H1 (cell line): ENCODE results near the gene ABI3BP. TPM values are rescaled to one million over a fixed set of nuclear protein-coding genes. Genes with fewer than 3 reads are reported as not detected.

Source experiments
- CTCF ChIA-PET: fragments of 300-600 bp; sonication (Branson Sonifier 250); formaldehyde crosslinking; loops from one replicate; lab custom pipeline; 2021; ENCODE audit not compliant: partially characterized antibody; lab: Charles Lee
- POLR2A ChIA-PET: fragments of 300-600 bp; sonication (Branson Sonifier 250); formaldehyde crosslinking; loops from one replicate; lab custom pipeline; 2021; ENCODE audit warnings: inconsistent platforms; ENCODE audit not compliant: partially characterized antibody; lab: Charles Lee
- DNase-seq, 2 experiments: peaks; one replicate each; pipeline versions ENCODE4 v3.0.0 to v3.0.0-alpha.2; 2010 to 2022; ENCODE audit warnings: low spot score in 2 of 2, low read depth in 1 of 2, mixed read lengths in 1 of 2
- FAIRE-seq: peaks from 2 replicates; lab custom pipeline; 2011; peaks lifted over from hg19 to GRCh38; lab: Jason Lieb, UNC
- H2AFZ ChIP-seq: 2 replicates; pipeline ENCODE4 v1.8.1; 2012; ENCODE audit warnings: low read length, inconsistent platforms
- H2AK5ac ChIP-seq: 2 replicates; pipeline ENCODE4 v1.6.1; 2013; ENCODE audit warnings: low read depth, low read length
- H2BK120ac ChIP-seq: replicated peaks from 2 replicates; pipeline ENCODE3; 2013; ENCODE audit warnings: low read depth, low read length, inconsistent platforms
- H2BK12ac ChIP-seq: 2 replicates; pipeline ENCODE4 v1.6.1; 2013; ENCODE audit warnings: low read depth, low read length
- H2BK15ac ChIP-seq: 2 replicates; pipeline ENCODE4 v1.6.1; 2013; ENCODE audit warnings: low read length
- H2BK20ac ChIP-seq: 2 replicates; pipeline ENCODE4 v1.6.1; 2013; ENCODE audit warnings: low read length
- H2BK5ac ChIP-seq: 2 replicates; pipeline ENCODE4 v1.6.1; 2013; ENCODE audit warnings: low read depth, low read length
- H3K14ac ChIP-seq: 2 replicates; pipeline ENCODE4 v1.6.1; 2013; ENCODE audit warnings: inconsistent platforms; ENCODE audit not compliant: insufficient read length
- H3K18ac ChIP-seq: 2 replicates; pipeline ENCODE4 v1.6.1; 2013; ENCODE audit warnings: low read length; ENCODE audit errors: extremely low read depth
- H3K23ac ChIP-seq: 2 replicates; pipeline ENCODE4 v1.6.1; 2013; ENCODE audit warnings: inconsistent platforms; ENCODE audit not compliant: insufficient read length
- H3K23me2 ChIP-seq: 2 replicates; pipeline ENCODE4 v1.6.1; 2013; ENCODE audit warnings: low read depth, low read length
- H3K27ac ChIP-seq: 2 replicates; pipeline ENCODE4 v1.6.1; 2011; ENCODE audit warnings: low read depth, low read length, inconsistent platforms
- H3K27me3 ChIP-seq, 4 experiments: replicated peaks in 1 of 4; 1 replicate in 1 of 4; 2 replicates in 3 of 4; pipeline versions ENCODE4 v1.6.1 to v1.8.1; 2011 to 2013; ENCODE audit warnings: low read length in 3 of 4, mild to moderate bottlenecking in 3 of 4, inconsistent platforms in 2 of 4, mixed read lengths in 2 of 4, moderate library complexity in 1 of 4; ENCODE audit not compliant: control insufficient read depth in 3 of 4, insufficient read depth in 3 of 4; ENCODE audit errors: extremely low read depth in 1 of 4
- H3K36me3 ChIP-seq, 4 experiments: 2 replicates each; pipeline versions ENCODE4 v1.6.1 to v1.8.1; 2011 to 2013; ENCODE audit warnings: mild to moderate bottlenecking in 4 of 4, low read length in 3 of 4, moderate library complexity in 2 of 4, control low read depth in 1 of 4, inconsistent platforms in 1 of 4; ENCODE audit not compliant: insufficient read depth in 4 of 4, control insufficient read depth in 2 of 4
- H3K4ac ChIP-seq: replicated peaks from 2 replicates; pipeline ENCODE3; 2013; ENCODE audit warnings: low read length, low read depth, mixed read lengths, inconsistent platforms; ENCODE audit not compliant: insufficient read length
- H3K4me1 ChIP-seq, 4 experiments: replicated peaks in 1 of 4; 1 replicate in 1 of 4; 2 replicates in 3 of 4; pipeline versions ENCODE4 v1.6.1 to v1.8.1; 2011 to 2013; ENCODE audit warnings: low read length in 3 of 4, inconsistent platforms in 2 of 4, mixed read lengths in 1 of 4; ENCODE audit not compliant: insufficient read depth in 4 of 4, control insufficient read depth in 3 of 4
- H3K4me2 ChIP-seq, 2 experiments: 2 replicates each; pipeline versions ENCODE4 v1.6.1 to v1.8.1; 2011 to 2013; ENCODE audit warnings: low read depth in 2 of 2, low read length in 2 of 2, control low read depth in 1 of 2, inconsistent platforms in 1 of 2, mild to moderate bottlenecking in 1 of 2; ENCODE audit not compliant: insufficient read depth in 1 of 2
- H3K4me3 ChIP-seq, 4 experiments: fragments of 200-600, 300-600 bp in 1 of 4; sonication (generic), shearing (Covaris generic), sonication (Bioruptor Twin) in 1 of 4; 2 replicates each; pipeline versions ENCODE4 v1.5.1 to v1.8.1; 2011 to 2016; ENCODE audit warnings: low read length in 4 of 4, low read depth in 3 of 4, control low read depth in 2 of 4, inconsistent platforms in 2 of 4, mild to moderate bottlenecking in 2 of 4, mixed read lengths in 1 of 4, moderate library complexity in 1 of 4; ENCODE audit not compliant: insufficient read depth in 2 of 4; ENCODE audit errors: extremely low read depth in 1 of 4
- H3K56ac ChIP-seq: replicated peaks from 2 replicates; pipeline ENCODE3; 2013; ENCODE audit warnings: low read depth, mild to moderate bottlenecking, mixed read lengths, low read length, inconsistent platforms; ENCODE audit not compliant: insufficient read length
- H3K79me1 ChIP-seq: 2 replicates; pipeline ENCODE4 v1.6.1; 2013; ENCODE audit warnings: low read depth, low read length, control low read depth
- H3K79me2 ChIP-seq, 2 experiments: 2 replicates each; pipeline versions ENCODE4 v1.6.1 to v1.8.1; 2012 to 2013; ENCODE audit warnings: low read length in 2 of 2, mild to moderate bottlenecking in 2 of 2, inconsistent platforms in 1 of 2; ENCODE audit not compliant: insufficient read depth in 2 of 2, control insufficient read depth in 1 of 2
- H3K9ac ChIP-seq, 4 experiments: replicated peaks in 1 of 4; 1 replicate in 1 of 4; 2 replicates in 3 of 4; pipeline versions ENCODE4 v1.6.1 to v1.8.1; 2011 to 2013; ENCODE audit warnings: low read depth in 3 of 4, low read length in 3 of 4, control low read depth in 2 of 4, mild to moderate bottlenecking in 2 of 4, moderate library complexity in 2 of 4, inconsistent platforms in 1 of 4; ENCODE audit errors: extremely low read depth in 1 of 4
- H3K9me3 ChIP-seq, 2 experiments: 2 replicates each; pipeline versions ENCODE4 v1.6.1 to v1.8.1; 2012 to 2013; ENCODE audit warnings: mild to moderate bottlenecking in 2 of 2, moderate library complexity in 2 of 2, control low read depth in 1 of 2, inconsistent platforms in 1 of 2, low read depth in 1 of 2, low read length in 1 of 2, mixed read lengths in 1 of 2; ENCODE audit not compliant: insufficient read depth in 2 of 2
- H4K20me1 ChIP-seq, 2 experiments: replicated peaks in 1 of 2; 2 replicates each; pipeline versions ENCODE3 to v1.8.1; 2011 to 2013; ENCODE audit warnings: inconsistent platforms in 2 of 2, low read length in 2 of 2, mild to moderate bottlenecking in 1 of 2; ENCODE audit not compliant: insufficient read depth in 2 of 2, control insufficient read depth in 1 of 2
- H4K5ac ChIP-seq: 2 replicates; pipeline ENCODE4 v1.6.1; 2013; ENCODE audit warnings: low read length, low read depth, mixed read lengths, inconsistent platforms; ENCODE audit not compliant: insufficient read length
- H4K8ac ChIP-seq: 2 replicates; pipeline ENCODE4 v1.8.0; 2013; ENCODE audit warnings: mild to moderate bottlenecking, moderate library complexity, low read length, inconsistent platforms; ENCODE audit not compliant: insufficient read depth; ENCODE audit errors: extremely low read depth
- H4K91ac ChIP-seq: replicated peaks from 2 replicates; pipeline ENCODE3; 2013; ENCODE audit warnings: low read length, mixed read lengths, inconsistent platforms; ENCODE audit not compliant: insufficient read length
- WGBS, 2 experiments: shearing (Covaris generic) in 1 of 2; methylation state at CpG; one replicate each; pipeline versions ENCODE4 v1.1.6 to v1.1.7; 2013 to 2015; ENCODE audit warnings: low lambda C conversion rate in 2 of 2, mixed read lengths in 2 of 2, inconsistent platforms in 1 of 2, low coverage in 1 of 2, missing lambda C conversion rate in 1 of 2; ENCODE audit not compliant: insufficient replicate concordance in 2 of 2, insufficient coverage in 1 of 2, insufficient read length in 1 of 2; ENCODE audit errors: extremely low coverage in 1 of 2, missing lambda C conversion rate in 1 of 2; 5-methylcytosine and 5-hydroxymethylcytosine counted together
- polyA plus RNA-seq, 7 experiments: library from polyadenylated mRNA; depleted of rRNA in 3 of 7; stranded (reverse) in 5 of 7; unstranded in 2 of 7; fragments of >200 nt in 5 of 7; fragments of 200-250 nt in 2 of 7; gene quantifications; 1 replicate in 5 of 7; 2 replicates in 1 of 7; 4 replicates in 1 of 7; pipeline versions ENCODE4 v1.2.1 to v1.2.3, GENCODE V29; 2011 to 2013; ENCODE audit warnings: missing spikeins in 2 of 7, mixed read lengths in 2 of 7
- total RNA-seq: library from RNA; stranded (reverse); fragmentation: NEBNext Ultra II Directional; extraction: Animal tissue kit (Norgen Biotek cat#: 25700); gene quantifications from 2 replicates; pipeline ENCODE4 v1.2.1, GENCODE V29; 2021

ABI3BP gene
- total and polyA plus RNA-seq, 2 of the 8 experiments (the other 6 are each of a cell fraction or from before 2014, with no cell fraction given): 0.08 to 0.32 TPM

- Histone ChIP-seq H3K4me1 (peaks cover 0 to 6% (median 0%) of the 10 kb centered on the region in 4 experiments; a peak in 2 of 7 replicates), H3K18ac (no peak overlapping the region), H3K14ac (no peak overlapping the region), H2BK20ac (no peak overlapping the region), H3K27ac (no peak overlapping the region), H4K5ac (no peak overlapping the region), H4K91ac (no peak overlapping the region), H3K79me2 (no peaks in the 10 kb centered on the region), H2AFZ (no peak overlapping the region), H2BK5ac (no peak overlapping the region), H2BK12ac (no peak overlapping the region), H4K8ac (no peak overlapping the region), H3K27me3 (no peaks in the 10 kb centered on the region), H3K79me1 (no peaks in the 10 kb centered on the region), H3K23me2 (no peaks in the 10 kb centered on the region), H3K4me3 (no peak overlapping the region), H3K4ac (no peak overlapping the region), H3K23ac (no peak overlapping the region), H3K36me3 (no peaks in the 10 kb centered on the region), H2BK120ac (no peak overlapping the region), H2AK5ac (no peak overlapping the region), H3K9ac (no peak overlapping the region), H4K20me1 (no peaks in the 10 kb centered on the region), H2BK15ac (no peak overlapping the region), H3K4me2 (no peak overlapping the region), H3K56ac (no peak overlapping the region), H3K9me3 (no peaks in the 10 kb centered on the region)
- WGBS, 2 experiments: 100% methylated on average over 1 of the region's 1 CpG; no CpG with 5 or more reads in 1 of the 2 experiments
- DNase-seq (no peak), FAIRE-seq (no peak)
- CTCF ChIA-PET: interaction anchor here (1.8 kb wide), 1 partner anchor 31 kb away, joined by 4 read pairs; no protein-coding TSS in a partner anchor
- POLR2A ChIA-PET: interaction anchor here (0.6 to 0.7 kb wide), 2 partner anchors 639 to 1102 kb away, joined by 3 read pairs; no protein-coding TSS in a partner anchor
Measured at GRCh38 chr3:101038880-101039279, 45.7 kb upstream of the ABI3BP start.
